HG02642 (cell line): Measurements from ENCODE around the gene NFATC2.

Experiments used
- ATAC-seq: cut with Tn5 transposase; IDR thresholded peaks from one replicate; pipeline ENCODE4 v1.9.1; 2021; ENCODE audit warnings: mild to moderate bottlenecking; ENCODE audit not compliant: unreplicated experiment, poor library complexity

NFATC2 gene

GRCh38 chr20:51383891-51384510, 158.5 kb downstream of the NFATC2 start:
- ATAC-seq, result no peak

- ATAC-seq, result no peak
Observed at GRCh38 chr20:51382986-51383821, 159.3 kb downstream of the NFATC2 start.

DNA sequence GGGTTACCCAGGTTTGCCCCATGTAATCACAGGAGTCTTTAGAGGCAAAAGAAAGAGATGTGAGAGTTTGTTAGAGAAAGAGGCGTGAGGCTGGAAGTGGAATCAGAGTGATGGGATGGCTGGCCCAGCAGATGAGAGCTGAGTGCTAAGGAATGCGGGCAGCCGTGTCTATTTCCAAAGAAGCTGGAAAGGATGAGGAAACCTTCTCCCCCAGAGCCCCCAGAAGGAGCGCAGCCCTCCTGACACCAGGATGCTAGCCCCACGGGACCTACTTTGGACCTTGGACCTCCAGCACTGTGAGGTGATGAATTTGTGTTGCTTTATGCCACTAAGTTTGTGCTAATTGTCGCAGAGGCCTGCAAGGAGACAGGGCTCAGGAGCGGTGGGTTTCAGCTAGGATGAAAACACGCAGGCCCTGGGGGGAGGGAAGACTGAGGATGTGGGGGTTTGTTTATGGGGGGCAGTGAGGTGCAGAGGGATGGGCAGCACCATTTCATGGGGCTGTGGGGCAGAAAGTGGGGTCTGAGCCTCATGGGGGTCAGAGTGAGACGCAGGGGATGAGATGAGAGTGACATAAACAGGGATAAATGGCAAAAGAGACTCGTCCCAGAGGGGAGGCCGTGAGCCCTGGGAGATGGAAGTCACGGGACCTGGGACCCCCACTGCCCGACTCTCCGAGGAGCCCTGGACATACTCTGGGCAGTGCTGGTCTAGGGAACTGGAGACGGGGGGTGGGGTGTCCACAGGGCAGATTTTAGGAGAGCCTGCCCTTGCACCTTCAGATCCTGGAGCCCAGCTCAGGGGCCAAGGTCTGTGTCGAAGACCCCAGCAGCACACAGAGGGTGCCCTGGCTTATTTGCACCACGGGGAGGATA, 160.2 kb downstream of the NFATC2 start:
- ATAC-seq, result no peak

DNA sequence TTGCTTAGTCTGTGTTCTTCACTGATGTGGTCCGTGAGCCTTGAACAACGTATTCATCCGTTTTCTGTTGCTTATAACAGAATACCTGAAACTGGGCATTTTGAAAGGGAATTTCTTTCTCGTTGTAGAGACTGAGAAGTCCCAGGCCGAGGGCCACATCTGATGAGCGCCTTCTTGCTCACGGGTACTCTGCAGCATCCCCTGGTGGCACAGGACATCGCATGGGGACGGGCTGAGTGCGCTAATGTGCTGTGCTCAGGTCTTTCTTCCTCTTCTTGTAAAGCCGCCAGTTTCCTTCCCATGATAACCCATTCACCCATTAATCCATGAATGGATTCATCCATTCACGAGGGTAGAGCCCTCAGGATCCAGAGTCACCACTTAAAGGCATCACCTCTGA, 161.0 kb downstream of the NFATC2 start:
- ATAC-seq, result no peak

GRCh38 chr20:51380401-51381385, 161.8 kb downstream of the NFATC2 start:
- ATAC-seq, result no peak

- ATAC-seq, result no peak
Observed at GRCh38 chr20:51379601-51380341, 162.7 kb downstream of the NFATC2 start.

DNA sequence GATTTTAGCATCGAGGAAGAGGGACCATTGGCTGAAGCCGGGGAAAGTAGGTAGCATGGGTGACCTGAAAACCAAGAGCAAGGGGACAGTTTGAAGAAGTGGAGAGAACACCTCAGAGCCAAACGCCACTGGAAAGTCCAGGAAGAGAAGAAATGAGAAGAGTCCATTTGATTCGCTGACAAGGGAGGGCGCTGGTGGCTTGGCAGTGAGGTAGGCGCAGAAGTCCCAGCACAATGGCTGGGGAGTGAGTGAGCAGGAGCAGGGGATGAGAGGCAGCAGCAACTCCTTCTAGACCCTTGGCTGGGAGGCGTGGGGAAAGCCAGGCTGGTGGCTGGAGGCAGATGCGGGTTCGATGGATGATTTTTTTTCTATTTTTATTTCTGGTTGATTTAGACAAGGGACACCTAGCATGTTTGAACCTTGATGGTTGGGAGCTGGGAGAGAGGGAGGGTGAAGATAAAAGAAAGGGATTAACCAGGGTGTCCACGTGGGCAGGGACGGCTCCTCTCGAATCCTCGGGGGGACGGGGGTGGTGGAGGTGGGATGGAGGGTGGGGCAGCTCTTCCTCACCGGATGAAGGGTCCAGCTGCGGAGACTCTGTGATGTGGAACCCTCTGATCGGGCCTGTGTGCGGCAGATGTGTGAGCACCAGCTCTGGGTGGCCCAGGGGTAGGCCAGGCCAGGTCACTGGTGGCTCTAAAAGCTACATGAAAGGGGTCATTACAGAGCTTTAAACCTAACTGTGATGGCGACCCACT, 164.2 kb downstream of the NFATC2 start:
- no peak for ATAC-seq

- ATAC-seq, result no peak
Observed at GRCh38 chr20:51377132-51377531, 165.4 kb downstream of the NFATC2 start.

- ATAC-seq, result no peak
Observed at GRCh38 chr20:51376111-51376510, 166.4 kb downstream of the NFATC2 start.

GRCh38 chr20:51375561-51375960, 167.0 kb downstream of the NFATC2 start:
- ATAC-seq, result no peak

- no peak for ATAC-seq
Observed at GRCh38 chr20:51374961-51375360, 167.6 kb downstream of the NFATC2 start.

DNA sequence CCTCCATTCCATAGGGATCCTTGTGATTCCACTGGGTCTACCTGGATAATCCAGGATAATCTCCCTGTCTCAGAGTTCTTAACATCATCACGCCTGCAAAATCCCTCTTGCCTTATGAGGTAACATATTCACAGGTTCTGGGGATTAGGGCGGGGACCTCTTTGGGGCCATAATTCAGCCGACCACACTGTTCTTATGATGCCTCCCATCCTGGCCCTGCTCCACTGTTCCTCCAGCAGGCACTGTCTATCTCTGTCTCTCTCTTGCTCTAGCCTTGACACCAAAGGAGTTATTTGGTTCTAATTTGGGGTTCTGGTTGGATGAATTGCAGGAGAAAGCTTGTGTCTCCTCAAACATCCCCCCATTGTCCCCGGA, 168.1 kb downstream of the NFATC2 start:
- ATAC-seq, result no peak

DNA sequence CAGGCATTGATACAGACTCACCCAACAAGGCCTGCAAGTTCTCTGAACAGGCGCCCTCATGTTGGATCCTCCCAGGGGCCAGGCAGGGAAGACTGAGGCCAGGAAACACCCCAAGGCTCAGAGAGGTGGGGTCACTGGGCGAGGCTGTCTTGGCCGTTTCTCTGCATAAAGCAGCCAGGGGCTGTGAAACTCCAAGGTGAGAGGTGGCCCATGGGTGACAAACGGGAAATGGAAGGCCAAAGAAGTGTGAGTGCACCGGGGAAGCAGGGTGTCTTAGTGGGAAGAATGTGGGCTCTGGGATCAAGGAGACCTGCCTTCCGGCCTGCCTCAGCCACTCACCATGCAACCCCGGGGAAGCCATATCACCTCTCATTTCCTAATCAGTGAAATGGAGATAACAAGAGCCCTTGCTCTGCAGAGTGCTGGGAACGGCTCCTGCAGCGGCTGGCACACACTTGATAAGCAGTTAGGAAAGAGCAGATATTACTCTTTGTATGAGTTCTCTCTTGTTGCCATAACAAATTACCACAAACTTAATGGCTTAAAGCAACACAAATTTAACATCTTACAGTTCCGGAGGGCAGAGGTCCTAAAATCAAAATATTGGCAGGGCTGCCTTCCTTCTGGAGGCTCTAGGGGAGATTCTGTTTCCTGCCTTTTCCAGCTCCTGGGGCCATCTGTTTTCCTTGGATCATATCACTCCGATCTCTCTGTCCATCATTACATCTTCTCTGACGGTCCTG, 168.6 kb downstream of the NFATC2 start:
- no peak for ATAC-seq

DNA sequence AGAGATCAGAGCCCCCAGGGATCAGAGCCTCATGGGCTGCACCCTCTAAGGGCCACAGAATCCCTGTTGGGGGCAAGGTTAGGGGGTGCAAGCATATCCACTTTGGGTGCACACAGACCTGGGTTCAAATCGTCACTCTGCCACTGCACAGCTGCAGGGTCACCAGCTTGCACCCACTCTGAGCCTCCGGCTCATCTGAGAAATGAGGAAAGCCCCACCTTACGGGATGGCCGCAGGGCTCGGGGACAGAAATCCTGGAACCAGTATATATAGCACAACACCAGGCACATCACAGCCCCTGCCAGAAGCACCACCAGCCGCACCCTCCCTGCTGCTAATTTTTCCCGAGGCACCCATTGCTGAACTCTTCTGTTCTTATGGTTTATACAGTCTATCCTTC, 169.6 kb downstream of the NFATC2 start:
- ATAC-seq, result no peak

GRCh38 chr20:51372176-51372803, 170.2 kb downstream of the NFATC2 start:
- ATAC-seq, result peak; percentile 75

- no peak for ATAC-seq
Observed at GRCh38 chr20:51371720-51372119, 170.8 kb downstream of the NFATC2 start.

- ATAC-seq, result no peak
Observed at GRCh38 chr20:51369503-51369902, 173.0 kb downstream of the NFATC2 start.
